PC-3 (cell line): ENCODE results near the gene AATF.

ENCODE experiments used
- CTCF ChIP-seq: fragments of 300-600 bp; sonication (generic); conservative IDR thresholded peaks from 2 replicates; pipeline ENCODE4 v1.5.1; 2017; ENCODE audit warnings: antibody characterized with exemption, low read depth, mild to moderate bottlenecking, low read length
- EZH2 ChIP-seq: fragments of 300-600 bp; sonication (generic); IDR thresholded peaks from one replicate; pipeline ENCODE4 v1.6.1; 2017; ENCODE audit warnings: antibody characterized with exemption, mild to moderate bottlenecking, low read length; ENCODE audit not compliant: unreplicated experiment

- no peak for TF ChIP-seq EZH2
- no peak for TF ChIP-seq CTCF
These were observed 20.0 kb upstream of the AATF start for GRCh38 chr17:36928471-36929345.
